MCF 10A (cell line): ENCODE measurements around the gene TMSB10. TPM values are rescaled to one million over a fixed set of nuclear protein-coding genes. Genes with fewer than 3 reads are reported as not detected.

Experiments
- BruUV-seq: library from RNA; stranded (reverse); fragments of 400-500 nt; replicated peaks from 2 replicates; lab custom pipeline; 2021; lab: Mats Ljungman, UMichigan
- CTCF ChIA-PET: fragments of 300-600 bp; sonication (Branson Sonifier 250); formaldehyde crosslinking; extraction: SDS; loops from one replicate; lab custom pipeline; 2021; ENCODE audit warnings: antibody characterized with exemption, inconsistent platforms; lab: Yijun Ruan, JAX
- POLR2A ChIA-PET: fragments of 300-600, 350-650 bp; sonication (Branson Sonifier 250); formaldehyde crosslinking; extraction: SDS; loops from one replicate; lab custom pipeline; 2020; ENCODE audit warnings: antibody characterized with exemption, inconsistent platforms; lab: Yijun Ruan, JAX
- DNase-seq: peaks from one replicate; pipeline ENCODE4 v3.0.0-alpha.2; 2018; ENCODE audit not compliant: unreplicated experiment
- H3K27ac Mint-ChIP-seq: one replicate; pipeline ENCODE4 v1.8.0; 2022; ENCODE audit warnings: mild to moderate bottlenecking, low read depth, mixed read lengths; ENCODE audit not compliant: unreplicated experiment
- H3K27me3 Mint-ChIP-seq: one replicate; pipeline ENCODE4 v1.8.0; 2022; ENCODE audit warnings: mixed read lengths; ENCODE audit not compliant: insufficient read depth, unreplicated experiment
- H3K36me3 Mint-ChIP-seq: one replicate; pipeline ENCODE4 v1.8.0; 2022; ENCODE audit warnings: mild to moderate bottlenecking, moderate library complexity, mixed read lengths; ENCODE audit not compliant: insufficient read depth, unreplicated experiment
- H3K4me1 Mint-ChIP-seq: one replicate; pipeline ENCODE4 v1.8.0; 2022; ENCODE audit warnings: mixed read lengths; ENCODE audit not compliant: insufficient read depth, unreplicated experiment
- H3K4me3 Mint-ChIP-seq: one replicate; pipeline ENCODE4 v1.8.0; 2022; ENCODE audit warnings: mild to moderate bottlenecking, moderate library complexity, mixed read lengths; ENCODE audit not compliant: unreplicated experiment
- H3K9me3 Mint-ChIP-seq: one replicate; pipeline ENCODE4 v1.8.0; 2022; ENCODE audit warnings: mixed read lengths; ENCODE audit not compliant: unreplicated experiment
- CTCF ChIP-seq: fragments of 200-600 bp; IDR thresholded peaks from one replicate; pipeline ENCODE4 v1.8.0; 2022; ENCODE audit warnings: antibody characterized with exemption, mild to moderate bottlenecking; ENCODE audit not compliant: unreplicated experiment
- intact Hi-C: fragments of 100-400 bp; cut with micrococcal nuclease; formaldehyde crosslinking; loops from 2 replicates; pipeline ENCODE4 v1.14.1; 2022
- total RNA-seq: library from RNA; stranded (reverse); gene quantifications from 2 replicates; pipeline ENCODE4 v1.2.3, GENCODE V29; 2022

TMSB10 gene
- total RNA-seq, 1 experiment from 2014 or later = 3,349 TPM

GRCh38 chr2:84894131-84894586 is 11.3 kb upstream of the TMSB10 start:
- DNase-seq = peak; percentile 71
- no peaks in the 10 kb centered on the region for H3K36me3 Mint-ChIP-seq
- no peaks in the 10 kb centered on the region for H3K9me3 Mint-ChIP-seq
- POLR2A ChIA-PET = interaction anchor here (0.7 to 3.6 kb wide), 10 partner anchors 10 to 435 kb away, joined by 3 to 21 read pairs (median 6); partner anchors contain the start of genes SUCLG1, TMSB10 and TRABD2A
- peak overlapping the region; percentile 41 for H3K27ac Mint-ChIP-seq
- no TSS peak for BruUV-seq
- TF ChIP-seq CTCF = no peak
- intact Hi-C loops = no loop called here
- H3K27me3 Mint-ChIP-seq = no peaks in the 10 kb centered on the region
- H3K4me3 Mint-ChIP-seq = no peak overlapping the region
- peaks cover 30% of the 10 kb centered on the region for H3K4me1 Mint-ChIP-seq
- CTCF ChIA-PET = interaction anchor here (1.7 to 2.4 kb wide), 2 partner anchors 11 to 32 kb away, joined by 9 to 12 read pairs; no protein-coding TSS in a partner anchor

GRCh38 chr2:84894758-84895520 is 10.5 kb upstream of the TMSB10 start:
- no peak overlapping the region for H3K4me3 Mint-ChIP-seq
- H3K36me3 Mint-ChIP-seq = no peaks in the 10 kb centered on the region
- ChIA-PET CTCF (interaction anchor here (2.4 kb wide), 1 partner anchor 12 kb away, joined by 12 read pairs; no protein-coding TSS in a partner anchor), POLR2A (interaction anchor here (1.4 to 3.6 kb wide), 7 partner anchors 10 to 63 kb away, joined by 4 to 21 read pairs (median 6); partner anchors contain the start of genes TMSB10 and TRABD2A)
- DNase-seq = peak; percentile 55
- H3K27ac Mint-ChIP-seq = peak overlapping the region; percentile 41
- H3K9me3 Mint-ChIP-seq = no peaks in the 10 kb centered on the region
- intact Hi-C loops = no loop called here
- no peak for TF ChIP-seq CTCF
- peaks cover 30% of the 10 kb centered on the region for H3K4me1 Mint-ChIP-seq
- BruUV-seq = no TSS peak
- no peaks in the 10 kb centered on the region for H3K27me3 Mint-ChIP-seq

GRCh38 chr2:84896567-84896966 is 8.9 kb upstream of the TMSB10 start:
- intact Hi-C loops = no loop called here
- ChIA-PET POLR2A (interaction anchor here (0.7 to 3.6 kb wide), 2 partner anchors 8 to 9 kb away, joined by 3 to 21 read pairs; partner anchors contain the start of gene TMSB10), CTCF (interaction anchor here (1.1 kb wide), 1 partner anchor 9 kb away, joined by 3 read pairs; no protein-coding TSS in a partner anchor)
- H3K27me3 Mint-ChIP-seq = no peaks in the 10 kb centered on the region
- peaks cover 30% of the 10 kb centered on the region for H3K4me1 Mint-ChIP-seq
- no peak for DNase-seq
- no peaks in the 10 kb centered on the region for H3K9me3 Mint-ChIP-seq
- no peak for TF ChIP-seq CTCF
- no peak overlapping the region for H3K4me3 Mint-ChIP-seq
- no peak overlapping the region for H3K27ac Mint-ChIP-seq
- no TSS peak for BruUV-seq
- no peaks in the 10 kb centered on the region for H3K36me3 Mint-ChIP-seq

GRCh38 chr2:84897773-84898172 is 7.7 kb upstream of the TMSB10 start:
- peak; percentile 18 for DNase-seq
- peak overlapping the region; percentile 73 for H3K27ac Mint-ChIP-seq
- ChIA-PET CTCF (interaction anchor here (0.6 to 1.2 kb wide), 4 partner anchors 23 to 372 kb away, joined by 3 to 6 read pairs (median 3); no protein-coding TSS in a partner anchor), POLR2A (interaction anchor here (0.7 to 1.9 kb wide), 8 partner anchors 8 to 75 kb away, joined by 3 to 30 read pairs (median 9); no protein-coding TSS in a partner anchor)
- H3K4me3 Mint-ChIP-seq = no peak overlapping the region
- no TSS peak for BruUV-seq
- intact Hi-C loops = loop anchor here (2.0 kb wide), 1 partner anchor 15 kb away; no protein-coding TSS in a partner anchor
- TF ChIP-seq CTCF = no peak
- no peaks in the 10 kb centered on the region for H3K36me3 Mint-ChIP-seq
- no peaks in the 10 kb centered on the region for H3K9me3 Mint-ChIP-seq
- H3K4me1 Mint-ChIP-seq = peaks cover 30% of the 10 kb centered on the region
- no peaks in the 10 kb centered on the region for H3K27me3 Mint-ChIP-seq
